NCI-H1048 (cell line): Measurements from ENCODE around the gene GNPTAB.

Experiments used
- DNase-seq: peaks from one replicate; lab custom pipeline; 2025; lab: John Stamatoyannopoulos, UW

The GNPTAB gene

GRCh38 chr12:101696251-101697196, 134.2 kb downstream of the GNPTAB start:
- DNase-seq = no peak

- DNase-seq = no peak
Measured at GRCh38 chr12:101695706-101696105, 135.1 kb downstream of the GNPTAB start.
